ENCODE measurements around the gene TENT4B.

- TF ChIP-seq CTCF (IDR thresholded peaks at IDR 0.05; ENCODE audit: low read length) (no peak; the same call in 1 of the 2 replicates), EZH2 (IDR thresholded peaks at IDR 0.05; ENCODE audit: borderline replicate concordance, low read length) (no peak)
Measured at GRCh38 chr16:50275098-50275415, 122.0 kb downstream of the TENT4B start.

Measured in OCI-LY1 (cell line).